Right cardiac atrium (tissue), 5 donors: ENCODE measurements around the gene SLTM. TPM values are rescaled to one million over a fixed set of nuclear protein-coding genes. Genes with fewer than 3 reads are reported as not detected.
"Not testable (repeated sequence)": the region's sequence is repeated elsewhere in the genome, so short reads cannot be mapped to it uniquely, and the experiment has no call there.

Experiments used
- ATAC-seq, 2 donors: fragments of 200-7000 bp; cut with Tn5 transposase; one replicate each; pipeline versions ENCODE4 v1.8.0 to v1.9.1; 2020; ENCODE audit warnings: moderate library complexity in 2 of 2, mild to moderate bottlenecking in 1 of 2
- DNase-seq, 3 donors: peaks; one replicate each; pipeline ENCODE4 v3.0.0-alpha.2; 2020
- H3K27ac ChIP-seq: one replicate; pipeline ENCODE4 v1.5.1; 2013; ENCODE audit warnings: mild to moderate bottlenecking, low read length, control low read depth, moderate library complexity
- H3K27me3 ChIP-seq: one replicate; pipeline ENCODE4 v1.6.1; 2013; ENCODE audit not compliant: control insufficient read depth, insufficient read depth
- H3K4me1 ChIP-seq: one replicate; pipeline ENCODE4 v1.6.1; 2013; ENCODE audit warnings: low read length; ENCODE audit not compliant: control insufficient read depth, insufficient read depth
- H3K4me3 ChIP-seq: one replicate; pipeline ENCODE4 v1.5.1; 2013; ENCODE audit warnings: low read length, control low read depth
- H3K9me3 ChIP-seq: one replicate; pipeline ENCODE4 v1.6.1; 2013; ENCODE audit warnings: low read length; ENCODE audit not compliant: control insufficient read depth
- WGBS: extraction: QIAGEN DNeasy Blood & Tissue Kit; methylation state at CpG from one replicate; pipeline ENCODE4 v1.1.7; 2013; 5-methylcytosine and 5-hydroxymethylcytosine counted together
- intact Hi-C, 4 donors: fragments of 100-400 bp; cut with DNase I; formaldehyde crosslinking; loops; one replicate each; pipeline versions ENCODE4 v1.11.0 to v1.14.0; 2022 to 2023
- polyA plus RNA-seq: library from polyadenylated mRNA; stranded (reverse); fragments of 200-250 nt; gene quantifications from one replicate; pipeline ENCODE4 v1.2.3, GENCODE V29; 2013
- total RNA-seq, 4 donors: library from RNA; stranded (reverse); fragmentation: NEBNext Ultra II Directional; extraction: Animal tissue kit (Norgen Biotek cat#: 25700); gene quantifications; one replicate each; pipeline ENCODE4 v1.2.1, GENCODE V29; 2021
- donor health status: healthy with polysubstance abuse.
- donor health status: DM: no; HTN: yes; CAD: no.
- donor health status: DM: no; HTN: no; CAD: no.
- donor health status: DM: no; HTN: yes; CAD: no; lungs with severe emphysema.
- donor health status: DM: yes; HTN: yes; CAD: no.

The SLTM gene
- total and polyA plus RNA-seq, 5 donors = 43.7 to 69.3 (median 53.7) TPM

DNA sequence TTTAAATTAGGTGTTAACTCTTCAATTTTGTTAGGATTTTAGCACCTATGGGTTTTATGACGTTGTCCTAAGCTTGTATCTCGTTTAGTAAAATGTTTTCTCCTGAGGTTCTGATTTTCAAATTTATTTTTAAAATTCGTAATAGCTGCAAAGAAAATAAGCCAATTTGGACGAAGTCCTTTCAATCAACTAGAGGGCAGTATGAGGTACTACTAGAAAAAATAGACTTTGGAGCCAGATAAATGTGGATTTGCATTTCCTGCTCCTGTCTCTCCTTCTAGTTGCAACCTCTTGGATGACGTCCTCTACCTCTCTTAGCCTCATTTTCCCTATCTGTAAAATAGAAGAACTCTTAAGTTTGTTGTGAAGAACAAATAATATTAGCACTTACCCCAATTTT lies 81.1 kb downstream of the SLTM start:
- DNase-seq = no peak
- Histone ChIP-seq H3K4me1 (no peaks in the 10 kb centered on the region), H3K27ac (no peak overlapping the region), H3K4me3 (no peak overlapping the region), H3K9me3 (no peaks in the 10 kb centered on the region), H3K27me3 (no peaks in the 10 kb centered on the region)
- intact Hi-C loops = no loop called here
- WGBS = 82% methylated on average over 5 of the region's 5 CpGs
- no peak for ATAC-seq

GRCh38 chr15:58851205-58851604 lies 82.3 kb downstream of the SLTM start:
- H3K9me3 ChIP-seq, H3K4me3 ChIP-seq, H3K27ac ChIP-seq, intact Hi-C loops, ATAC-seq, DNase-seq, H3K4me1 ChIP-seq, H3K27me3 ChIP-seq: not testable (repeated sequence)
- WGBS = 98% methylated on average over 3 of the region's 3 CpGs

- Histone ChIP-seq H3K4me3 (no peak overlapping the region), H3K27ac (no peak overlapping the region), H3K4me1 (no peaks in the 10 kb centered on the region), H3K27me3 (no peaks in the 10 kb centered on the region), H3K9me3 (no peaks in the 10 kb centered on the region)
- intact Hi-C loops = no loop called here
- ATAC-seq = no peak
- DNase-seq = no peak
- over 99% methylated on average over 4 of the region's 4 CpGs for WGBS
These were observed 90.6 kb downstream of the SLTM start for GRCh38 chr15:58842713-58843396.

DNA sequence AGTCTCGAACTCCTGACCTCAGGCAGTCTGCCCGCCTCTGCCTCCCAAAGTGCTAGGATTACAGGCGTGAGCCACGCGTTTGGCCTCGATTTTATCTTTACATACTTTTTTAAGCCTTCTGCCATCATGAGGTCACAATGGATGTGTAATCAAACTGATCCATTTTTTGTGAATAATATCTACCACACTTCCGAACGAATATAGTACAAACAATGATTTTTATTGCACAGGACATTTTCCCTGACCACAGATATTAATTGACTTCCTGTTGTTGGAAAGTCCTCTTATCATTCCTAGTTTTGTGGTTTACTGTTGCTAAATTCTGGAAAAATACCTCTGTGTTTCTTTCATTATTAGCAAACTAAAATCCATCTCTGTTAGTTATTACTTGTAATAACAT lies 93.4 kb downstream of the SLTM start:
- DNase-seq (no peak), ATAC-seq (no peak)
- H3K27me3 ChIP-seq = no peaks in the 10 kb centered on the region
- no peak overlapping the region for H3K27ac ChIP-seq
- intact Hi-C loops = no loop called here
- 84% methylated on average over 8 of the region's 8 CpGs for WGBS
- no peak overlapping the region for H3K4me3 ChIP-seq
- H3K4me1 ChIP-seq = no peaks in the 10 kb centered on the region
- no peaks in the 10 kb centered on the region for H3K9me3 ChIP-seq

DNA sequence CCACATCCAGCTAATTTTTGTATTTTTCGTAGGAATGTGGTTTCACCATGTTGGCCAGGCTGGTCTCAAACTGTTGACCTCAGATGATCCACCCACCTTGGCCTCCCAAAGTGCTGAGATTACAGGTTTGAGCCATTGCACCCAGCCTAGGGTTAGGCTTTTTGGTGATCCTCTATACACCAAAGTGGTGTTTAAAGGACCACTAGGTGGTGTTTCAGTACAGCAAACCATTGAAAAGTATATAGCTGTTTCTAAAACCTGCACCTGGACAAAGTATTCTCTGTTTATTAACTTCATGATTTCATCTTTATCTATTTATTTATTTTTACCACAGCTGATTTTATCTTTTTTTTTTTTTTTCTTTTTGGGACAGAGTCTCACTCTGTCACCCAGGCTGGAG lies 94.0 kb downstream of the SLTM start:
- Histone ChIP-seq H3K4me3 (no peak overlapping the region), H3K9me3 (no peaks in the 10 kb centered on the region), H3K27me3 (no peaks in the 10 kb centered on the region), H3K27ac (no peak overlapping the region), H3K4me1 (no peaks in the 10 kb centered on the region)
- DNase-seq (no peak), ATAC-seq (no peak)
- intact Hi-C loops = no loop called here
- WGBS = 96% methylated on average over 1 of the region's 1 CpG

GRCh38 chr15:58833681-58834426 lies 99.6 kb downstream of the SLTM start:
- H3K4me1 ChIP-seq, H3K27me3 ChIP-seq, H3K4me3 ChIP-seq, intact Hi-C loops, H3K9me3 ChIP-seq, H3K27ac ChIP-seq, DNase-seq, ATAC-seq: not testable (repeated sequence)
- WGBS = 41% methylated on average over 9 of the region's 9 CpGs

DNA sequence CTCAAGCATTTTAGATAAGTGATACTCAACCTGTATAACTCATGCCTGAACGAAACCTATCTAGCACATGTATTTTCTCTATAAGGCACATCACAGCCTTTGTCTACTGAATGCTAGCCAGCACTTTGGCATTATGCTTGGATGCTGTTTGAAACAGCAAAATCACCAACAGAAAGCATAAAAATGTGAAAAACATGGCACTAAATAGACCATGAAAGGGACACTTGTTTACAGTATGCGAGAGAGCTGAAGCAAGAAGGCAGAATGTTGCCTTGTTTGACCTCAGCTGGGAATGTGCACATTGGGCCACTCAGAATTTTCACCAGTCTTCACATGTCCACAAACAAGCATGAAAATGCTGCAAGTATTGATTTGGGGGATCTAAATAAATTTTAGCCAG lies 102.9 kb downstream of the SLTM start:
- WGBS = 87% methylated on average over 2 of the region's 2 CpGs
- DNase-seq (no peak), ATAC-seq (no peak)
- no peaks in the 10 kb centered on the region for H3K4me1 ChIP-seq
- no peaks in the 10 kb centered on the region for H3K9me3 ChIP-seq
- H3K4me3 ChIP-seq = no peak overlapping the region
- intact Hi-C loops = no loop called here
- no peaks in the 10 kb centered on the region for H3K27me3 ChIP-seq
- no peak overlapping the region for H3K27ac ChIP-seq

Other genes with a start within 250 kb of the SLTM start
- gene ADAM10, start 184.0 kb downstream of the SLTM start, total RNA-seq = 100 to 1,000 TPM in 1 of 4 donors, 10 to 100 TPM in 3; 91.8 to 103 (median 94.5) TPM
- gene ADAM10, start 184.0 kb downstream of the SLTM start, polyA plus RNA-seq = 14.1 TPM
- 10 to 100 TPM; 28.0 to 40.6 (median 30.7) TPM for gene MINDY2, start 162.4 kb downstream of the SLTM start, total RNA-seq
- gene MINDY2, start 162.4 kb downstream of the SLTM start, polyA plus RNA-seq = 10.7 TPM
- gene RNF111, start 54.0 kb upstream of the SLTM start, total RNA-seq = 10 to 100 TPM; 22.6 to 29.4 (median 25.0) TPM
- gene RNF111, start 54.0 kb upstream of the SLTM start, polyA plus RNA-seq = 8.0 TPM
- 1 to 10 TPM in 1 of 4 donors, under 1 TPM in 3; 0.17 to 2.1 (median 0.65) TPM for gene CCNB2, start 171.5 kb upstream of the SLTM start, total RNA-seq
- 0.07 TPM for gene CCNB2, start 171.5 kb upstream of the SLTM start, polyA plus RNA-seq